ENCODE results near the gene STRA6. TPM values are rescaled to one million over a fixed set of nuclear protein-coding genes. Genes with fewer than 3 reads are reported as not detected.

STRA6 gene
- total and polyA plus RNA-seq, 8 donors = 0.06 to 1.7 (median 0.46) TPM; not detected in 2

DNA sequence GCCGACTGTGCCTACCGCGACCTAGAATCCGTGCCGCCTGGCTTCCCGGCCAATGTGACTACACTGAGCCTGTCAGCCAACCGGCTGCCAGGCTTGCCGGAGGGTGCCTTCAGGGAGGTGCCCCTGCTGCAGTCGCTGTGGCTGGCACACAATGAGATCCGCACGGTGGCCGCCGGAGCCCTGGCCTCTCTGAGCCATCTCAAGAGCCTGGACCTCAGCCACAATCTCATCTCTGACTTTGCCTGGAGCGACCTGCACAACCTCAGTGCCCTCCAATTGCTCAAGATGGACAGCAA lies 27.7 kb downstream of the STRA6 start:
- Histone ChIP-seq H3K36me3 (no peaks in the 10 kb centered on the region), H3K4me3 (no peak overlapping the region), H3K4me1 (no peaks in the 10 kb centered on the region)

GRCh38 chr15:74174219-74174957 lies 28.2 kb downstream of the STRA6 start:
- Histone ChIP-seq H3K4me3 (no peak overlapping the region), H3K9me3 (no peaks in the 10 kb centered on the region), H3K27ac (no peak overlapping the region), H3K36me3 (no peaks in the 10 kb centered on the region), H3K27me3 (no peaks in the 10 kb centered on the region), H3K4me1 (no peaks in the 10 kb centered on the region)
- intact Hi-C loops (cut with DNase I) = no loop called here
- no peak for FAIRE-seq
- peak in 2 of 4 donors; percentile 19 to 60 for ATAC-seq
- DNase-seq = peak in 3 of 6 donors; percentile 41 to 49 (median 41)
- WGBS, 2 donors = 67 to 70% methylated on average over 18 to 20 of the region's 20 CpGs
- TF ChIP-seq, protein P1, sequence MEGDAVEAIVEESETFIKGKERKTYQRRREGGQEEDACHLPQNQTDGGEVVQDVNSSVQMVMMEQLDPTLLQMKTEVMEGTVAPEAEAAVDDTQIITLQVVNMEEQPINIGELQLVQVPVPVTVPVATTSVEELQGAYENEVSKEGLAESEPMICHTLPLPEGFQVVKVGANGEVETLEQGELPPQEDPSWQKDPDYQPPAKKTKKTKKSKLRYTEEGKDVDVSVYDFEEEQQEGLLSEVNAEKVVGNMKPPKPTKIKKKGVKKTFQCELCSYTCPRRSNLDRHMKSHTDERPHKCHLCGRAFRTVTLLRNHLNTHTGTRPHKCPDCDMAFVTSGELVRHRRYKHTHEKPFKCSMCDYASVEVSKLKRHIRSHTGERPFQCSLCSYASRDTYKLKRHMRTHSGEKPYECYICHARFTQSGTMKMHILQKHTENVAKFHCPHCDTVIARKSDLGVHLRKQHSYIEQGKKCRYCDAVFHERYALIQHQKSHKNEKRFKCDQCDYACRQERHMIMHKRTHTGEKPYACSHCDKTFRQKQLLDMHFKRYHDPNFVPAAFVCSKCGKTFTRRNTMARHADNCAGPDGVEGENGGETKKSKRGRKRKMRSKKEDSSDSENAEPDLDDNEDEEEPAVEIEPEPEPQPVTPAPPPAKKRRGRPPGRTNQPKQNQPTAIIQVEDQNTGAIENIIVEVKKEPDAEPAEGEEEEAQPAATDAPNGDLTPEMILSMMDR (IDR thresholded peaks at IDR 0.05) = no peak

More for the DNA sequence above, 27.7 kb downstream of the STRA6 start:
- DNase-seq = peak in 2 of 6 donors; percentile 33 to 45
- H3K27me3 ChIP-seq = no peaks in the 10 kb centered on the region
- no peaks in the 10 kb centered on the region for H3K9me3 ChIP-seq
- H3K27ac ChIP-seq = no peak overlapping the region
- ATAC-seq = no peak
- TF ChIP-seq, protein P1 (IDR thresholded peaks at IDR 0.05) = no peak
- intact Hi-C loops (cut with DNase I) = no loop called here
- FAIRE-seq = no peak
- WGBS, 2 donors = 75 to 79% methylated on average over 14 of the region's 14 CpGs

DNA sequence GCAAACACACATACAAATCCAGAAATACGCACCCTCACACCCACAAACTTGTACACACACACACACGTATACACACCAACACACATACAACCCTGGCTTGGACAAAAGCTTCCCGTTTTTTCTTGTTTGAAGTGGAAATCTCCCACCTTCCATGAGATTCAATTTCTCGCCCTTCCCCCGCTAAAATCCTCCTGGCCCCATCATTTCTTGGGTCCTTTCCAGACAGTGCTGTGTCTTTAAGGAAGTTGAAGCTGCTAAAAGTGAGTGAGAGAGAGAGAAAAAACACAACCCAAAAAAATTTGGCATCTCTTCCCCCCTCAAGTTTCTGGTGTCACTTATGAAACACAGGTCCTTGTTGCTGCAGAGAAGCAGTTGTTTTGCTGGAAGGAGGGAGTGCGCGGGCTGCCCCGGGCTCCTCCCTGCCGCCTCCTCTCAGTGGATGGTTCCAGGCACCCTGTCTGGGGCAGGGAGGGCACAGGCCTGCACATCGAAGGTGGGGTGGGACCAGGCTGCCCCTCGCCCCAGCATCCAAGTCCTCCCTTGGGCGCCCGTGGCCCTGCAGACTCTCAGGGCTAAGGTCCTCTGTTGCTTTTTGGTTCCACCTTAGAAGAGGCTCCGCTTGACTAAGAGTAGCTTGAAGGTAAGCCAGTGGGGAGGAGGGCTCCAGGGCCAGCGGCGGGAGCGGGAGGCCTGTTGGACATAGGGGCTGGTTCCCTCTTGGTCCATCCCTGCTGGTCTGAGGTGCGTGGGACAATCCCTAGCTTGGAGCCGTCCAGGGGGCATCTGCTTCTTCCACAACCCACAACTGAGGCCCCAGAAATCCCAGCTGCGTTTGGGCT lies 29.0 kb downstream of the STRA6 start, which contains the start of gene ISLR:
ISLR (plus strand) TSS at position 331 of the 839 bp plus-strand sequence. CDS start 1,149 bp downstream, outside the sequence.
- peak within 1 kb of the TSS in 1 of 4 donors; percentile 46 for H3K27ac ChIP-seq
- no peaks in the 10 kb centered on the region for H3K4me1 ChIP-seq
- no peak for FAIRE-seq
- peak in 3 of 4 donors; percentile 31 to 46 (median 34) for ATAC-seq
- no peaks in the 10 kb centered on the region for H3K9me3 ChIP-seq
- 57 to 66% methylated on average over 19 to 20 of the region's 20 CpGs for WGBS, 2 donors
- no peak within 1 kb of the TSS for H3K4me3 ChIP-seq
- TF ChIP-seq, protein P1 (IDR thresholded peaks at IDR 0.05) = no peak
- peak in 2 of 6 donors; percentile 48 to 56 for DNase-seq
- H3K36me3 ChIP-seq = no peaks in the 10 kb centered on the region
- intact Hi-C loops (cut with DNase I) = no loop called here
- no peaks in the 10 kb centered on the region for H3K27me3 ChIP-seq

DNA sequence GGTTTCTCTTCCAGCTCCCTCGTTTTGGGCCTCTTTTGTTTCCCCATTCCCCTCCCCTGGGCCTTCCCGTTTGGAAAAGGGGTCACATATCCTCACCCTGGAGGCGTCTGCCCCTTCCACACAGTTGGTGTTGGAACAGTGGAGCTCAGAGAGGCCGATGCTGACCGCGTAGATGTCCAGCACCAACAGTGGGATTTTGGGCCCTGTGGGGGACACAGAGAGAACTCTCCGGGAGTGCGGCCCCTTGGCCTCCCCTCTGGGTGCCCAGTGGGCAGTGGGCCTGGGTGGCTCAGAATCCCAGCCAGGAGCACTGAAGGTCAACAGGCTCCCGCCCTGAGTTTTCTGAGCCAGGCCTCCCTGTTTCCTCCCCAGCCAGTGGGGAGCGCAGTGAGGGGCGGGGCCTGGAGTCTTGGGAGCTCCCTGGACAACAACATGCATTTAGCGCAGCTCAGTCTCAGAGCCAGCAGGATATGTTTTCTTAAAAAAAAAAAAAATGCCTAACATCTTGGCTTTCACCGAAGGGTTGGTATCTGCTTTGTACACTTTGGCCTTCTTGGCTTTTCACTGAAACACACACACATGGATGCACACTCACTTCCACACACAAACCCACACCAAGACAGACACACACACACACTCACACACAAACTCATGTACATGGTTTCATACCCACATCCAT lies 29.7 kb downstream of the STRA6 start:
- H3K27ac ChIP-seq = peak overlapping the region in 1 of 4 donors; percentile 46
- TF ChIP-seq, protein P1 (IDR thresholded peaks at IDR 0.05) = no peak
- 69 to 75% methylated on average over 13 of the region's 13 CpGs for WGBS, 2 donors

More for the DNA sequence above, 29.7 kb downstream of the STRA6 start:
- H3K9me3 ChIP-seq = no peaks in the 10 kb centered on the region
- H3K4me3 ChIP-seq = no peak overlapping the region
- DNase-seq = peak in 1 of 6 donors; percentile 30
- peak in 3 of 4 donors; percentile 37 to 56 (median 45) for ATAC-seq
- no peaks in the 10 kb centered on the region for H3K4me1 ChIP-seq
- FAIRE-seq = no peak
- intact Hi-C loops (cut with DNase I) = no loop called here
- H3K27me3 ChIP-seq = no peaks in the 10 kb centered on the region
- H3K36me3 ChIP-seq = no peaks in the 10 kb centered on the region

All from pancreas (tissue), 10 donors.